Neuronal stem cell (in vitro differentiated cells): ENCODE results near the gene HS1BP3.

Experiments used
- DNase-seq: peaks from one replicate; pipeline ENCODE4 v3.0.0-alpha.2; 2013; ENCODE audit warnings: low spot score
- H2AFZ ChIP-seq: one replicate; pipeline ENCODE4 v1.6.1; 2013; ENCODE audit warnings: mild to moderate bottlenecking, low read length, inconsistent platforms
- H2AK5ac ChIP-seq: 2 replicates; pipeline ENCODE4 v1.6.1; 2013; ENCODE audit warnings: low read depth, mild to moderate bottlenecking, inconsistent platforms, low read length, moderate library complexity, mixed read lengths
- H2BK120ac ChIP-seq: 2 replicates; pipeline ENCODE4 v1.6.1; 2013; ENCODE audit warnings: low read depth, mild to moderate bottlenecking, inconsistent platforms, low read length, moderate library complexity, mixed read lengths
- H2BK12ac ChIP-seq: one replicate; pipeline ENCODE4 v1.6.1; 2013; ENCODE audit warnings: low read length, inconsistent platforms
- H2BK15ac ChIP-seq: 2 replicates; pipeline ENCODE4 v1.6.1; 2013; ENCODE audit warnings: mild to moderate bottlenecking, low read length, inconsistent platforms, mixed read lengths
- H2BK5ac ChIP-seq: one replicate; pipeline ENCODE4 v1.6.1; 2013; ENCODE audit warnings: inconsistent platforms, mild to moderate bottlenecking, low read length, moderate library complexity
- H3K14ac ChIP-seq: one replicate; pipeline ENCODE4 v1.6.1; 2013; ENCODE audit warnings: low read length, inconsistent platforms
- H3K18ac ChIP-seq: 2 replicates; pipeline ENCODE4 v1.6.1; 2013; ENCODE audit warnings: low read length, inconsistent platforms
- H3K23ac ChIP-seq: 2 replicates; pipeline ENCODE4 v1.6.1; 2013; ENCODE audit warnings: low read depth, mild to moderate bottlenecking, mixed read lengths, low read length, inconsistent platforms; ENCODE audit not compliant: poor library complexity
- H3K27ac ChIP-seq: replicated peaks from 3 replicates; pipeline ENCODE4 v1.5.1; 2013; ENCODE audit warnings: low read length, inconsistent platforms
- H3K27me3 ChIP-seq, 3 experiments: 2 replicates each; pipeline ENCODE4 v1.6.1; 2013; ENCODE audit warnings: low read length in 3 of 3, mild to moderate bottlenecking in 2 of 3, inconsistent platforms in 1 of 3, low read depth in 1 of 3, mixed read lengths in 1 of 3, moderate library complexity in 1 of 3; ENCODE audit not compliant: control insufficient read depth in 3 of 3, insufficient read depth in 3 of 3
- H3K36me3 ChIP-seq, 2 donors: replicated peaks in 1 of 2; 2 replicates each; pipeline ENCODE4 v1.6.1; 2013; ENCODE audit warnings: low read length in 2 of 2; ENCODE audit not compliant: control insufficient read depth in 2 of 2, insufficient read depth in 2 of 2
- H3K4ac ChIP-seq: 2 replicates; pipeline ENCODE4 v1.6.1; 2013; ENCODE audit warnings: inconsistent platforms, mild to moderate bottlenecking, low read length, moderate library complexity
- H3K4me1 ChIP-seq, 2 donors: 1 replicate in 1 of 2; 2 replicates in 1 of 2; pipeline ENCODE4 v1.6.1; 2013; ENCODE audit warnings: low read length in 2 of 2, low read depth in 1 of 2; ENCODE audit not compliant: control insufficient read depth in 2 of 2, insufficient read depth in 1 of 2
- H3K4me2 ChIP-seq: one replicate; pipeline ENCODE4 v1.6.1; 2013; ENCODE audit warnings: mild to moderate bottlenecking, low read length, inconsistent platforms; ENCODE audit not compliant: insufficient read depth, poor library complexity, severe bottlenecking
- H3K4me3 ChIP-seq, 2 donors: 2 replicates each; pipeline ENCODE4 v1.5.1; 2013; ENCODE audit warnings: low read length in 2 of 2, mild to moderate bottlenecking in 2 of 2, inconsistent platforms in 1 of 2, moderate library complexity in 1 of 2
- H3K79me1 ChIP-seq: one replicate; pipeline ENCODE4 v1.6.1; 2013; ENCODE audit warnings: low read depth, mild to moderate bottlenecking, inconsistent platforms, low read length, moderate library complexity
- H3K9ac ChIP-seq: one replicate; pipeline ENCODE4 v1.6.1; 2013; ENCODE audit warnings: mild to moderate bottlenecking, low read depth, low read length, inconsistent platforms; ENCODE audit not compliant: poor library complexity
- H3K9me3 ChIP-seq, 2 donors: replicated peaks in 1 of 2; 2 replicates each; pipeline versions ENCODE3 to v1.6.1; 2013; ENCODE audit warnings: low read length in 2 of 2, mild to moderate bottlenecking in 2 of 2, inconsistent platforms in 1 of 2, low read depth in 1 of 2, mixed read lengths in 1 of 2, moderate library complexity in 1 of 2; ENCODE audit not compliant: control insufficient read depth in 2 of 2, insufficient read depth in 1 of 2
- H4K8ac ChIP-seq: one replicate; pipeline ENCODE4 v1.6.1; 2013; ENCODE audit warnings: low read depth, mild to moderate bottlenecking, inconsistent platforms, low read length, moderate library complexity
- H4K91ac ChIP-seq: one replicate; pipeline ENCODE4 v1.6.1; 2013; ENCODE audit warnings: low read length, low read depth, mild to moderate bottlenecking, inconsistent platforms; ENCODE audit not compliant: poor library complexity
- WGBS, 2 donors: extraction: QIAGEN DNeasy Blood & Tissue Kit; methylation state at CpG; one replicate each; pipeline ENCODE4 v1.1.7; 2013; ENCODE audit warnings: missing lambda C conversion rate in 2 of 2, mixed read lengths in 1 of 2; ENCODE audit not compliant: insufficient read length in 2 of 2, insufficient replicate concordance in 1 of 2; ENCODE audit errors: extremely low coverage in 2 of 2; 5-methylcytosine and 5-hydroxymethylcytosine counted together

Gene HS1BP3

GRCh38 chr2:20627712-20628380 is 23.1 kb downstream of the HS1BP3 start:
- H3K4me1 ChIP-seq: peaks cover 0 to 4% of the 10 kb centered on the region in 2 donors
- whole genome bisulfite sequencing, 2 donors: no CpG with 5 or more reads among the region's 16 CpGs
- no peak overlapping the region for H4K91ac ChIP-seq
- no peaks in the 10 kb centered on the region for H3K79me1 ChIP-seq
- no peak overlapping the region for H2AFZ ChIP-seq
- H3K9me3 ChIP-seq: no peaks in the 10 kb centered on the region
- no peak overlapping the region for H3K4me2 ChIP-seq
- H3K9ac ChIP-seq: peak overlapping the region; percentile 54
- H3K14ac ChIP-seq: no peak overlapping the region
- no peak overlapping the region for H2BK12ac ChIP-seq
- no peak overlapping the region for H2BK15ac ChIP-seq
- H3K23ac ChIP-seq: peak overlapping the region; percentile 69
- H3K18ac ChIP-seq: no peak overlapping the region
- no peak overlapping the region for H3K27ac ChIP-seq
- H3K4me3 ChIP-seq: no peak overlapping the region
- H3K4ac ChIP-seq: no peak overlapping the region
- no peak overlapping the region for H2BK5ac ChIP-seq
- no peaks in the 10 kb centered on the region for H3K27me3 ChIP-seq
- peaks cover 2 to 12% of the 10 kb centered on the region in 2 donors for H3K36me3 ChIP-seq
- DNase-seq: no peak
- H4K8ac ChIP-seq: no peak overlapping the region
- no peak overlapping the region for H2BK120ac ChIP-seq
- peak overlapping the region; percentile 40 for H2AK5ac ChIP-seq

- peak overlapping the region; percentile 61 for H2BK5ac ChIP-seq
- H2BK12ac ChIP-seq: no peak overlapping the region
- H4K8ac ChIP-seq: no peak overlapping the region
- no peaks in the 10 kb centered on the region for H3K79me1 ChIP-seq
- no peaks in the 10 kb centered on the region for H3K27me3 ChIP-seq
- no peak overlapping the region for H3K4me2 ChIP-seq
- no peak overlapping the region for H3K27ac ChIP-seq
- peaks cover 0 to 9% of the 10 kb centered on the region in 2 donors for H3K4me1 ChIP-seq
- peak overlapping the region; percentile 58 for H3K23ac ChIP-seq
- H3K36me3 ChIP-seq: peaks cover 2 to 18% of the 10 kb centered on the region in 2 donors
- no peak for DNase-seq
- H2BK120ac ChIP-seq: no peak overlapping the region
- WGBS, 2 donors: no CpG with 5 or more reads among the region's 20 CpGs
- peak overlapping the region; percentile 2 for H2AK5ac ChIP-seq
- H3K9me3 ChIP-seq: no peaks in the 10 kb centered on the region
- H3K4me3 ChIP-seq: no peak overlapping the region
- no peak overlapping the region for H3K9ac ChIP-seq
- H3K18ac ChIP-seq: peak overlapping the region; percentile 72
- H2AFZ ChIP-seq: no peak overlapping the region
- peak overlapping the region; percentile 69 for H4K91ac ChIP-seq
- H2BK15ac ChIP-seq: no peak overlapping the region
- H3K4ac ChIP-seq: peak overlapping the region; percentile 19
- no peak overlapping the region for H3K14ac ChIP-seq
Measured at GRCh38 chr2:20626698-20627513, 24.0 kb downstream of the HS1BP3 start.

- Histone ChIP-seq H3K14ac (no peak overlapping the region), H2BK12ac (no peak overlapping the region), H3K27ac (no peak overlapping the region), H3K36me3 (peaks cover 3 to 18% of the 10 kb centered on the region in 2 donors), H2BK120ac (peak overlapping the region; percentile 26), H3K4me1 (peaks cover 0 to 13% of the 10 kb centered on the region in 2 donors), H3K9me3 (no peaks in the 10 kb centered on the region), H3K79me1 (no peaks in the 10 kb centered on the region), H3K9ac (no peak overlapping the region), H3K4me3 (no peak overlapping the region), H3K4ac (no peak overlapping the region), H4K91ac (peak overlapping the region; percentile 69), H3K27me3 (no peaks in the 10 kb centered on the region), H3K4me2 (no peak overlapping the region), H2BK15ac (peak overlapping the region; percentile 24), H4K8ac (no peak overlapping the region), H2AFZ (no peak overlapping the region), H3K23ac (peak overlapping the region; percentile 58), H3K18ac (no peak overlapping the region), H2AK5ac (peak overlapping the region; percentile 2), H2BK5ac (peak overlapping the region; percentile 61)
- DNase-seq: no peak
- no CpG with 5 or more reads among the region's 2 CpGs for WGBS, 2 donors
Measured at GRCh38 chr2:20626392-20626697, 24.6 kb downstream of the HS1BP3 start.
